Epithelial cell of proximal tubule (primary cell): ENCODE data around the gene STAG1. TPM values are rescaled to one million over a fixed set of nuclear protein-coding genes. Genes with fewer than 3 reads are reported as not detected.

ENCODE experiments used
- DNase-seq: peaks from one replicate; pipeline ENCODE4 v3.0.0-alpha.2; 2011; ENCODE audit warnings: low read depth
- H3K4me3 ChIP-seq: 2 replicates; pipeline ENCODE4 v1.5.1; 2011; ENCODE audit warnings: low read depth, mild to moderate bottlenecking, low read length
- total RNA-seq: library from RNA; depleted of rRNA; stranded (reverse); fragments of >200 nt; gene quantifications from 2 replicates; pipeline ENCODE4 v1.2.3, GENCODE V29; 2015
- TF ChIP-seq, protein P1 (sequence below): conservative IDR thresholded peaks from 2 replicates; pipeline ENCODE4 v1.5.1; 2012; ENCODE audit warnings: low read depth, mild to moderate bottlenecking, low read length

The STAG1 gene
- total RNA-seq, 1 donor from 2014 or later = 16.3 TPM

DNA sequence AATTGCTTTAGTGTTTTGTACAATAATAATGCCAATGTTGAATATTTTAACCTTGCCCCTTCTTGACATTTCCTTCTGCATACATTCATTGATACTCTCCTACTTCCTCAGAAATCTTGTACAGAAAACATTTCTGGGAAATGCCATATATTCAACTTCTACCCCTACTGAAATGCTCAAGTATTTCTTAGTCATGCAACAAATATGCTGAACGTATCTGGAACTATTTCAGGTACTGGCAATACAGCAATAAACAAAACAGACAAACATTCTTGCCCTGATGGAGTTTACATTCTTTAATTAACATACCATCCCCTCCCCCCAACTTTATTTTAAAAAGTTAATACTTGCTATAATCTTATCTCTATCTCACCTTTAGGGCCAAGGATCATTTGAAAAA, 147.2 kb downstream of the STAG1 start:
- no peak overlapping the region for H3K4me3 ChIP-seq
- TF ChIP-seq, protein P1, sequence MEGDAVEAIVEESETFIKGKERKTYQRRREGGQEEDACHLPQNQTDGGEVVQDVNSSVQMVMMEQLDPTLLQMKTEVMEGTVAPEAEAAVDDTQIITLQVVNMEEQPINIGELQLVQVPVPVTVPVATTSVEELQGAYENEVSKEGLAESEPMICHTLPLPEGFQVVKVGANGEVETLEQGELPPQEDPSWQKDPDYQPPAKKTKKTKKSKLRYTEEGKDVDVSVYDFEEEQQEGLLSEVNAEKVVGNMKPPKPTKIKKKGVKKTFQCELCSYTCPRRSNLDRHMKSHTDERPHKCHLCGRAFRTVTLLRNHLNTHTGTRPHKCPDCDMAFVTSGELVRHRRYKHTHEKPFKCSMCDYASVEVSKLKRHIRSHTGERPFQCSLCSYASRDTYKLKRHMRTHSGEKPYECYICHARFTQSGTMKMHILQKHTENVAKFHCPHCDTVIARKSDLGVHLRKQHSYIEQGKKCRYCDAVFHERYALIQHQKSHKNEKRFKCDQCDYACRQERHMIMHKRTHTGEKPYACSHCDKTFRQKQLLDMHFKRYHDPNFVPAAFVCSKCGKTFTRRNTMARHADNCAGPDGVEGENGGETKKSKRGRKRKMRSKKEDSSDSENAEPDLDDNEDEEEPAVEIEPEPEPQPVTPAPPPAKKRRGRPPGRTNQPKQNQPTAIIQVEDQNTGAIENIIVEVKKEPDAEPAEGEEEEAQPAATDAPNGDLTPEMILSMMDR = no peak
- no peak for DNase-seq

DNA sequence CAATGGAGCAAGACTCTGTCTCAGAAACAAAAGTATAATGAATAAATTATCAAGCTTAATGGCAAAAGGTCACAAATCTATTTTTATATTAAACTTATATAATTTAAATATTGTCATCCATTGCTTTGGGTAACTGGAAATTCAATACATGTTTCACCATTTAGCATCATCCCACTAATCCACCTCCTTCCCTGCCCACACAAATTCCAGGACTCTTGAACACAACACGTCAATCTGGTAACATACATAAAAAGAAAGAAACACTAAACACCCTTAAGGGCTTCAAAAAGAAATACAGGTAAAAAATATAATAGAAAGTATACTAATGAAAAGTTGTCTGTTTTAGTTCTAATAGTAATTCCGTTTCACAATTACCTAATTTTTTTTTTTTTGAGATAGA, 149.4 kb downstream of the STAG1 start:
- no peak for DNase-seq
- no peak overlapping the region for H3K4me3 ChIP-seq
- TF ChIP-seq, protein P1 = no peak

DNA sequence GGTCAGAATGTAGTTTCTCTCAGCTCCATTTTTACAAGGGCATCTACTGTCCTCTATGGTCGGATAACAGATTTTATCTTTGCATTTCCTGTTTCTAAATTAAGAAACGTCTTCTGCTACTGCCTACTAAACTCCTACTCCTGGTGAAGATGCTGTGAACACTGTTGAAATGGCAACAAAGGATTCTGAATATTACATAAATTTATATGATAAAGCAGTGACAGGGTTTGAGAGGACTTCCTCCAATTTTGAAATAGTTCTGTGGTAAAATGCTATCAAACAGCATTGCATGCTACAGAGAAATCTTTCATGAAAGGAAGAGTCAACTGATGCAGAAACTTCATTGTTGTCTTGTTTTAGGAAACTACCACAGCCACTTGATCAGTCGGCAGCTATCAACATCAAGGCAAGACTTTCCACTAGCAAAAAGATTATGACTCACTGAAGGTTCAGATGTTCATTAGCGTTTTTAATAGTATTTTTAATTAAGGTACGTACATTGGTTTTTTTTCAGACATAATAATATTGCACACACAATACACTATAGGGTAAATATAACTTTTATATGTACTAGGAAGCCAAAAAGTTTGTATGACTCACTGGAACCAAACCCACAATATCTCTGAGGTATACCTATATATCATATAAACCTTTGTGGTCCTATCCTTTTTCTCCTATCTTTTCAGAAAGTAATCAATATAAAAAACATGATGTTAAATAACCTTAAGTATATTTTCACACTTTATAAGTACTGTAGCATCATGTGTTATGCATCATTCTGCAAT, 156.1 kb downstream of the STAG1 start:
- TF ChIP-seq, protein P1 = no peak
- no peak overlapping the region for H3K4me3 ChIP-seq
- no peak for DNase-seq

DNA sequence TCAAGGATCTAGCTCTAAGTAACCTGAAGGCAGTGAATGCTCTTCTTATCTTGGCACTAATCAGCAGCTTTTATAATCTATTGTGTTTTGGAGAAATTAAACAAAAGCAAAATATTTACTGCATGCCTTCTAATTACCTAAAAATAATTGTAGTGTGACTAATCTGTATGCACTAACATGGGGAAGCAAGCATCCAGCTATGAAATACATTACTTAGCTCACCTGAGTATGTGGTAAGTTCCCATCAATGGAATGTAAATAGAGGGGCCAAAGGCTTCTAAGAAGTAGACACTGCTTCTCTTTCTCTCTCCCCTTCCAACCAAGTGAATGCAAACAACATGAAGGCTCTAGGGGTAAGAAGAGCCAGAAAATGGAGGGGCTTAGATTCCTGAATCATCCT, 165.6 kb downstream of the STAG1 start:
- no peak for DNase-seq
- TF ChIP-seq, protein P1 = no peak
- H3K4me3 ChIP-seq = no peak overlapping the region

DNA sequence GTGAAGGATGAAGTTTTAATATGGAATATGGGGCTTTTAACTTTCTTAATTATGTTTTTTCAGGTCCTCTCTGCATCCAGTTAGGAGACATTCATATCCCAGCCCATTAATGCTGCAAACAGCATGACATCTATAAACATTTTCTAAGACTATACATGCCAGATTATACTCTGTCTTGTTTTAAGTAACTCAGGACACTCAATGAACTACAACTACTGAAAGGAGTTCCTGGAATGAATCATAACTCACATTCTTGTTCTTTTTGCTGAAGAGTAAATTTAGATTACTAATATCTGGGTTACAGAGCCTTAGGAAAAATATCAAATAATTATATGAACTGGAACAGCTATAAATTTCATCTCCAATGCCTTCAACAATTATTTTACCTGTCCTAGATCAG, 167.4 kb downstream of the STAG1 start:
- DNase-seq = no peak
- TF ChIP-seq, protein P1 = no peak
- no peak overlapping the region for H3K4me3 ChIP-seq

DNA sequence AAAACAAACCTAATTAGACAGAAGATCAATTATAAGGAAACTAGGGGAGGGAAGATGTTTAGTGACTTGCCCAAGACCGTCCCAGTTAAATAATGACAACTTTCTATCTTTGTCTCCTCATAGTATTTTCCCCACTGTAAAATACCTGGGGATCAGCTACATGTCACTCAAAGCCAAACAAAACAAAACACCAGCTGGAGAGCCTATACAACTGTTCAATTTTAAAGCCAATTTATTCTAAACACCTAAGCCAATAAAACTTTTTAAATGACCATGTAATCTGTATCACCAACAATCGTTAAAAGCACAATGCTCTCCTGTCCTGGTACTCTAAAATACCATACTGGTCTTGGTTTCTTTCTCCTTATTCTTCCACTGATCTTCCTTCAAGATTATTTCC, 168.4 kb downstream of the STAG1 start:
- TF ChIP-seq, protein P1 = no peak
- no peak overlapping the region for H3K4me3 ChIP-seq
- DNase-seq = no peak

DNA sequence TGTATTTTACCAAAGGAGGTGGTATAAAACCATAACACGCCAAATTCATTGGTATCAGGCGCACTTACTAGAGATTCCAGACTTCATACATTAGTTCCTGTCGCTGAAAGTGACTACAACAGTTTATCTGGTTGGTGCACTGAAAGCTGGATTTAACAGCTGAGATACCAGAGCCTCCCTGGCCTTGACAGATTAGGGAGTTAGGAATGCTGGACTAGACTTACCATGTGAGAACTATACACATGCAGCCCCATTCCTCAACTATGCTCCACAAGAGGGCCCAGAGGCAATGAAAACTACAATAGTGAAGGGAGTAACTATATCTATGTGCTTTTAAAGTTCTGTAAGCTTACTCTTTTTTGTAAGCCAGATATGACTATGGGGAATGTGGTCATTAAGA, 174.4 kb downstream of the STAG1 start:
- TF ChIP-seq, protein P1 = no peak
- H3K4me3 ChIP-seq = no peak overlapping the region
- DNase-seq = no peak
